ENCODE data around the gene NPBWR2.

- TF ChIP-seq CTCF (IDR thresholded peaks at IDR 0.05), result no peak
- no peak for TF ChIP-seq EP300 (IDR thresholded peaks at IDR 0.05)
- no peak for TF ChIP-seq POLR2A (IDR thresholded peaks at IDR 0.05)
Measured at GRCh38 chr20:64100566-64100888, 6.8 kb downstream of the NPBWR2 start.
